SKM-1 (cell line): ENCODE results near the gene MCM9.

Experiments used
- DNase-seq: peaks from one replicate; lab custom pipeline; 2025; ENCODE audit not compliant: unreplicated experiment; lab: John Stamatoyannopoulos, UW

The MCM9 gene

GRCh38 chr6:118934461-118935330 lies at the start of gene MCM9:
Gene MCM9 (minus strand): TSS chr6:118935159. CDS start chr6:118931723, 3,436 bp downstream.
- peak; percentile 80 for DNase-seq

- no peak for DNase-seq
Measured at GRCh38 chr6:118984342-118984741, 49.4 kb upstream of the MCM9 start.

- DNase-seq, result no peak
Measured at GRCh38 chr6:118982575-118982911, 47.6 kb upstream of the MCM9 start.

DNA sequence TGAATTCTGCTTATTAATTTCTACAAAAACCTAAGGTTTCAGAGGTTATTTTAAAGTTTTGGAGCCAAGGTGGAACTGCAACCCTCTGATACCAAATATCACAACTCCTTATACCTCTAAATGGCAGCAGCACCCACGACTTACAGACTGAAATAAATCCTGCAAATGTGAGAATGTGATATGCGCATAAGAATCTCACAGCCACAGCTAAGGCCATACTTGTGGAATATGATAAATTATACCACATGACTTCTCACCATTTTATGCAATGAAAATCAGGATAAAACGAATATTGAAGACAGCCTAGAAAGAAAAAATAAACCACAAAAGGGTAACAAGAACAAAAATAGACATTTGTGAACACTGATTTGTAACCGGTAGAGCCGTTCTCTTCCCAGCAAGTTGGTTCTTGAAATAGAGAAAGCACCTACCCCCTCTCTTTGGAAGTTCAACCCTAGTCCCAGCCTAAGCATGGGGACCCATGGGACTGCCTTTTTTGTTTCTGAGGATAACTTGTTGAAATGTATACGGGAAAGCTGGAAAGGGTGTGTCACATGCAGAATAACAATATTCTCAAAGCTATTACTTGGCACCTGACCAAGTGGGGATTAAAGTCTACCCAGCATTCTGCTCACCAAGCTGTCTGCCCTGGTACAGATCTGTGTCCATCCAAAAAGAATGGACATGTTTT lies 47.1 kb upstream of the MCM9 start:
- no peak for DNase-seq

- peak; percentile 20 for DNase-seq
Measured at GRCh38 chr6:118980063-118980462, 45.1 kb upstream of the MCM9 start.

DNA sequence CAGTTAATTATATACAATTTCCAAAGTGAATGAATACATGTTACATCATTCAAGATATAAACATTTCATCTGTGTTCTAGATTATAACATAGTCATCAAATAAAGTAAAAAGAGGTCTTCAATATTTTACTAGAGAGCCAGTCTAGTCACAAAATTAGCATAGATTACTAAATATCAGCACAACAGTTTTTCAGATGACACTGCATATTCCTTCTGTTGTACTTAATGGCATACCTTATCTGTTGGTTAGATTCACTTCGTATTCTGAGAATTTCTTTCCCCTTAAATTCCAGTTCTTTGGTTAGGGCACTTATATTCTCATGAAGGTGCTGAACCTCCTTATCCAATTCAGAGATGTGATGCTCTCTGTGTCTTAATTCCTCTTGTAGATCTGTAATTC lies 39.8 kb upstream of the MCM9 start:
- no peak for DNase-seq

GRCh38 chr6:118971682-118972081 lies 36.7 kb upstream of the MCM9 start:
- DNase-seq, result no peak

GRCh38 chr6:118970866-118971265 lies 35.9 kb upstream of the MCM9 start:
- DNase-seq, result no peak

GRCh38 chr6:118968416-118968815 lies 33.5 kb upstream of the MCM9 start:
- no peak for DNase-seq

DNA sequence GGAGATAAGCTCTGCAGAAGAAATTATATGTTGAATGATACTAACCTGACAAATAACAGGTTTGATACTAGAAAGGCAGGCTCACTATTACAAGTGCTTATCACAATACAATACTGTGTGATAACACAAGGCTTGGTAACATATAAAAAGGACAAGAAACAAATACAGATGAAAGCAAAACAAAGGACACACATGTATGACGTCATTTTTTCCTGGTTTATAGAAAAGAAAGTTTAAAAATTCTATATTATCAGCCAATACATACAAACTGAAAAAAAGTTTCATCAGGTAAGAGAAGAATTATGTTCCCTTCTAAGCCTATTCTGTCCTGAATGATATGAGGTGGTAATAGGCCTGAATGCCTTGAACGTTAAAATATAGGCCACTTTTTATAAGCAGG lies 32.3 kb upstream of the MCM9 start:
- DNase-seq, result no peak

- DNase-seq, result no peak
Measured at GRCh38 chr6:118965843-118966370, 30.9 kb upstream of the MCM9 start.

DNA sequence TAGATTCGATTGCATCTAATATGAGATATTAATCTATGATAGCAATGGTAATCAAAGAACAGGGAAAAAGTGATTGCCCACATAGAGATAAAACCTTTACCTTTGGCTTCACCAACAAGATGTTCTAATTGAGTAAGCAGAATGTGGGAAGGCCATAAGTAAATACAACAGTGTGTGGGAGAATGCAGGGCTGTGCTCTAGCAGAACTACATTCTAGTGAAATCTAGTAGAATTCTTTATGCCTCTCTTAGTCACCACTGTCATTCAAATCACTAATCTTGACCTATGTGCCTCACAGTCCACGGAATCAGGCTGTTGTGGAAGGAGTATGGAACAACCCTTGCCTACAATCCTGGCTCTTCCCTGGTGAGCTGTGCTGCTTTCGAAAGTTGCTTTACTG lies 30.4 kb upstream of the MCM9 start:
- no peak for DNase-seq

DNA sequence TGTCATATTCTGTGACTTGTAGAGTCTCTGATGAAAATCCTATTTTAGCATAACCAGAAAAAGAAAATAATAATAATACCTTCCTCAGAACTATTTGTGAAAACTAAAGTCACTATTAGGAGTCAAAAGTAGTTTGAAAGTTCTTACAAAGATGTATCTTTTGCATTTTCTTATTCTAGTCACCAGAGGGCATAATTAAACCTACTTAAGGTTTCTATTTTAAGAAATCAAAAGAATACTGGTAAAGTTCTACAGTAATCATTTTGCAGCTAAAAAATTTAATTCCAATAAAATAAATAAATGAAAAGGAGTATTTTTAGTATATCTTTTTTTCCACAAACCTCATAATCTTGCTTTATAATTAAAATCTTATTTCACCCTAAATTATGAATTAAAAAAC lies 28.0 kb upstream of the MCM9 start:
- DNase-seq, result no peak

DNA sequence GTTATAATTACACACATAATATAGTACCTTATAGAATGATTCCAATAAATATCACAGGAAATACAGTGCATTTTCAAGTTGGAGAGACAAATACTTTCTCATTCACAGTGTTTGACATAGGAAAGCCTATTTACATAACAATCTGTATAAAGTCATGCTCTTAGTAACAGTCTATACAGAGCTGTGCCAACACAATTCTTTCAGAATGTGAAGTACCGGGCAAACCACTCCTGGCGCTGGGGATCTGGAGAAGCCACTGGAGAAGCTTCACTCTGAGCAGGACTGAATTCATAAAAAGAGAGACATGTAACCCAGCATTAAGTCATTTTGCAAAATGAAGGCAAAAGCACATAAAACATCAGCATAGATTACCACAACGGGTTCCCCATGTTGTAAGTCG lies 24.9 kb upstream of the MCM9 start:
- no peak for DNase-seq

GRCh38 chr6:118953391-118953790 lies 18.4 kb upstream of the MCM9 start:
- no peak for DNase-seq

DNA sequence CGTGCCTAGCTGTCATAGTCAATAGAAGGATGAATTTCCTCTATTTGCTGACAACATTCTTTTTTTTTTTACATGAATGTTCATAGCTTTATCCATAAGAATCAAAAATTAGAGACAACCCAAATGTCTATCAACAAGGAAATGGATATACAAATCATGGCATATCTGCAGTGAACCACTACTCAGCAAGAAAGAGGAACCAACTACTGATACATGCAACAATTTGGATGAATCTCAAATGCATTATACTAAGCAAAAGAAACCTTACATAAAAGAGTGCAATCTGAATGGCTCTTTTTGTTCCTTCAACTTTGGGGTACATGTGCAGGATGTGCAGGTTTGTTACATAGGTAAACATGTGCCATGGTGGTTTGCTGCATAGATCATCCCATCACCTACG lies 17.7 kb upstream of the MCM9 start:
- DNase-seq, result no peak

DNA sequence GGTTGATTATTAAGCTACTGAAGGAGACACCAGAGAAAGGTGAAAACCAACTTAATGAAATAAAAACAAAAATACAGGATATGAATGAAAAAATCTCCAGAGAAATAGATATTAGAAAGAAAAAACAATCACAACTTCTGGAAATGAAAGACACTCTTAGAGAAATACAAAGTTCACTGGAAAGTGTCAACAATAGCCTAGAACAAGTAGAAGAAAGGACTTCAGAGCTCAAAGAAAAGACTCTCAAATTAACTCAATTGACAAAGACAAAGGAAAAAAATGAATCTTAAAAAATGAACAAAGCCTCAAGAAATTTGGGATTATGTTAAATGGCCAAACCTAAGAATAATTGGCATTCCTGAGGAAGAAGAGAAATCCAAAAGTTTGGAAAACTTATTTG lies 10.3 kb upstream of the MCM9 start:
- DNase-seq, result no peak

- no peak for DNase-seq
Measured at GRCh38 chr6:118940770-118941169, 5.8 kb upstream of the MCM9 start.

DNA sequence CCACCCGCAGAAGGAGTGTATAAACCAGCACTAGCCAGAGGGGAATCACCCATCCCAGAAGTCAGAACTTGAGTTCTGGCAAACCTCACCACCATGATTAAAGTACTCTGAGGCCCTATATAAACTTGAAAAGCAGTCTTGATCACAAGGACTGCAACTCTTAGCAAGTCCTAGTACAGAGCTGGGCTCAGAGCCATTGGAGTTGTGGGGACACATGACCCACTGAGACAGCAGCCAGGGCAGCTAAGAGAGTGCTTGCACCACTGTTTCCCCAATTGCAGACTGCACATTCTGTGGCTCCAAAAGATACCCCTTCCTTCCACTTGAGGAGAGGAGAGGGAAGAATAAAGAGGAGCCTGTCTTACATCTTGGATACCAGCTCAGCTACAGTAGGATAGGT lies 4.7 kb upstream of the MCM9 start:
- no peak for DNase-seq

- no peak for DNase-seq
Measured at GRCh38 chr6:118935978-118936703, 1.2 kb upstream of the MCM9 start.

- no peak for DNase-seq
Measured at GRCh38 chr6:118935331-118935668, 341 bp upstream of the MCM9 start.
